ENCODE data around the gene ATOX1. TPM values are rescaled to one million over a fixed set of nuclear protein-coding genes. Genes with fewer than 3 reads are reported as not detected.
"Not testable (repeated sequence)": the region's sequence is repeated elsewhere in the genome, so short reads cannot be mapped to it uniquely, and the experiment has no call there.

Gene ATOX1
- total RNA-seq, 1 experiment from 2014 or later = 119 TPM

- peak; percentile 99 for DNase-seq (ENCODE audit: low read depth)
Measured at GRCh38 chr5:151699071-151699901, 59.1 kb downstream of the ATOX1 start.

DNA sequence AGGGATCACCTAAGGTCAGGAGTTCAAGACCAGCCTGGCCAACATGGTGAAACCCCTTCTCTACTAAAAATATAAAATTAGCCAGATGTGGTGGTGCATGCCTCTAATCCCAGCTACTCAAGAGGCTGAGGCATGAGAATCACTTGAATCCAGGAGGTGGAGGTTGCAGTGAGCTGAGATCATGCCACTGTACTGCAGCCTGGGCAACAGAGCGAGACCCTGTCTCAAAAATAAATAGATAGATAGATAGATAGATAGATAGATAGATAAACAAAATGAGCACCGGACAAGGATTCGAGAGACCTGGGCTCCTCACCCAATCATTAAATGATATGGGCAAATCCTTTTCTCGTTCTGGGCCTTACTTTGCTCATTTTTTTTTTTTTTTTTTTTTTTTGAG is 60.4 kb downstream of the ATOX1 start:
- DNase-seq (ENCODE audit: low read depth) = not testable (repeated sequence)

DNA sequence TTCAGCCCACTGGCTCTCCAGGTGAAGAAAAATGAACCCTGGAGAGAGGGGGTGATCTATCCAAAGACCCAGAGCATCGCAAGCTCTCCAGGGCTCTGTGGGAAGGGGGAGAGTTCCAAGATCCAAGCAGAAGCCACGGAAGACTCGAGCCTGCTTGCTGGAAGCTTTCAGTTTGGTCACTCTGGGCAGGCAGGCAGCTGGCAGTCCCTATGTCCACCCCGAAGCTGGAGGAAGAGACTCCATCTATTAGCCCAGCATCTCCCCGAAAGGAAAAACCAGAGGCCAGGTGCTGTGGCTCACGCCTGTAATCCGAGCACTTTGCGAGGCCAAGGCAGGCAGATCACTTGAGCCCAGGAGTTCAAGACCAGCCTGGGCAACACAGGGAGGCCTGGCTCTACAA is 61.0 kb downstream of the ATOX1 start:
- DNase-seq (ENCODE audit: low read depth) = peak; percentile 65

GRCh38 chr5:151696470-151697061 is 61.9 kb downstream of the ATOX1 start:
- peak; percentile 97 for DNase-seq (ENCODE audit: low read depth)

GRCh38 chr5:151695464-151695863 is 63.0 kb downstream of the ATOX1 start:
- no peak for DNase-seq (ENCODE audit: low read depth)

DNA sequence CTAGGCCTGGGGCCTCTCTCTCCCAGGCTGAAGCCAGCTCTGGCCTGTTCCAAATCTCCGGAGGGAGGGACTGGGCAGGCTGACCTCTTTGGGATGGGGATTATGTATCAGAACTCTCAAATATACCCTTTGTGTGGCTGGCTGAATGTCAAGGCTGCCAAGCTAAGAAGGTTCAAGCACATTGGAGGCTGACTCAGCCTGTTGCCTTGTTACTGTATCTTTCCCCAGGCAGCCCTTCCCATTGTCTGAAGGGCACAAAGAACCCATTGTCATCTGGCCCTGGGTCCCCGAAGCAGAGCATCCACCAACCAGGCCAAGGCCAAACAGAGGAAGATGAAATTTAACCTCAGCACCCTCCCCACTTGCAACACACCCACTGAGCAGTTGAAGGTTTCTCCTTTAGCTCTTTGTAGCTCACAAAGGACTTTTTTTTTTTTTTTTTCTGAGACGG is 64.4 kb downstream of the ATOX1 start:
- peak; percentile 82 for DNase-seq (ENCODE audit: low read depth)

Other genes starting within 250 kb of the ATOX1 start
- gene FAT2, start 167.3 kb downstream of the ATOX1 start, total RNA-seq (2014; rRNA removed) = 0.13 TPM in 1 of 2 replicates, not detected in the other
- 797 and 1,163 TPM in 2 replicates for gene SPARC, start 71.7 kb downstream of the ATOX1 start, total RNA-seq (2014; rRNA removed)
- gene G3BP1, start 13.3 kb upstream of the ATOX1 start, total RNA-seq (2014; rRNA removed) = 203 and 204 TPM in 2 replicates
- gene GLRA1, start 166.2 kb upstream of the ATOX1 start, total RNA-seq (2014; rRNA removed) = not detected in 2 replicates